Subcutaneous adipose tissue (tissue), 4 donors: ENCODE results near the gene DENND4B. TPM values are rescaled to one million over a fixed set of nuclear protein-coding genes. Genes with fewer than 3 reads are reported as not detected.

Experiments used
- total RNA-seq, 4 donors: library from RNA; depleted of rRNA; stranded (reverse); fragments of >200 nt; gene quantifications; one replicate each; pipeline ENCODE4 v1.1.0, GENCODE V29; 2016
- TF ChIP-seq, protein P1 (sequence below): fragments of 450-650 bp; IDR thresholded peaks from one replicate; pipeline ENCODE4 v1.5.1; 2016; ENCODE audit warnings: low read depth, mild to moderate bottlenecking, control low read depth, antibody characterized with exemption, moderate library complexity

Gene DENND4B
- total RNA-seq, 4 donors from 2014 or later, result 33.8 to 67.6 (median 43.6) TPM

- TF ChIP-seq, protein P1, sequence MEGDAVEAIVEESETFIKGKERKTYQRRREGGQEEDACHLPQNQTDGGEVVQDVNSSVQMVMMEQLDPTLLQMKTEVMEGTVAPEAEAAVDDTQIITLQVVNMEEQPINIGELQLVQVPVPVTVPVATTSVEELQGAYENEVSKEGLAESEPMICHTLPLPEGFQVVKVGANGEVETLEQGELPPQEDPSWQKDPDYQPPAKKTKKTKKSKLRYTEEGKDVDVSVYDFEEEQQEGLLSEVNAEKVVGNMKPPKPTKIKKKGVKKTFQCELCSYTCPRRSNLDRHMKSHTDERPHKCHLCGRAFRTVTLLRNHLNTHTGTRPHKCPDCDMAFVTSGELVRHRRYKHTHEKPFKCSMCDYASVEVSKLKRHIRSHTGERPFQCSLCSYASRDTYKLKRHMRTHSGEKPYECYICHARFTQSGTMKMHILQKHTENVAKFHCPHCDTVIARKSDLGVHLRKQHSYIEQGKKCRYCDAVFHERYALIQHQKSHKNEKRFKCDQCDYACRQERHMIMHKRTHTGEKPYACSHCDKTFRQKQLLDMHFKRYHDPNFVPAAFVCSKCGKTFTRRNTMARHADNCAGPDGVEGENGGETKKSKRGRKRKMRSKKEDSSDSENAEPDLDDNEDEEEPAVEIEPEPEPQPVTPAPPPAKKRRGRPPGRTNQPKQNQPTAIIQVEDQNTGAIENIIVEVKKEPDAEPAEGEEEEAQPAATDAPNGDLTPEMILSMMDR, result no peak
These were observed 23.3 kb downstream of the DENND4B start, which contains the start of gene GATAD2B for GRCh38 chr1:153922972-153923925. GATAD2B (minus strand) TSS chr1:153922972; CDS start chr1:153828347, 94,625 bp downstream.

- TF ChIP-seq, protein P1, result no peak
These were observed 24.2 kb downstream of the DENND4B start for GRCh38 chr1:153922076-153922971.

GRCh38 chr1:153921803-153922075, 24.8 kb downstream of the DENND4B start:
- TF ChIP-seq, protein P1, result no peak

- TF ChIP-seq, protein P1, result no peak
These were observed 25.3 kb downstream of the DENND4B start for GRCh38 chr1:153921080-153921802.

- TF ChIP-seq, protein P1, result no peak
These were observed 26.4 kb downstream of the DENND4B start for GRCh38 chr1:153919876-153920852.

- TF ChIP-seq, protein P1, result no peak
These were observed 30.2 kb downstream of the DENND4B start for GRCh38 chr1:153916297-153916696.
